GM12801 (cell line): ENCODE data around the gene GLRX2.

Experiments used
- CTCF ChIP-seq: IDR thresholded peaks from one replicate; pipeline ENCODE4 v1.5.1; 2011; ENCODE audit warnings: control low read depth; ENCODE audit not compliant: insufficient read length; ENCODE audit errors: extremely low read depth

Gene GLRX2

GRCh38 chr1:193104907-193105820 is at the start of gene GLRX2:
TSS of gene GLRX2 (minus strand) at chr1:193105414. CDS start at chr1:193105382, 32 bp downstream.
- TF ChIP-seq CTCF = no peak

GRCh38 chr1:193144999-193145398 is 39.8 kb upstream of the GLRX2 start:
- no peak for TF ChIP-seq CTCF

GRCh38 chr1:193144361-193144938 is 39.2 kb upstream of the GLRX2 start:
- TF ChIP-seq CTCF = no peak

- TF ChIP-seq CTCF = no peak
Measured at GRCh38 chr1:193143285-193143684, 38.1 kb upstream of the GLRX2 start.

GRCh38 chr1:193142409-193142808 is 37.2 kb upstream of the GLRX2 start:
- no peak for TF ChIP-seq CTCF

GRCh38 chr1:193141804-193142203 is 36.6 kb upstream of the GLRX2 start:
- TF ChIP-seq CTCF = no peak

- no peak for TF ChIP-seq CTCF
Measured at GRCh38 chr1:193140254-193140653, 35.0 kb upstream of the GLRX2 start.
